A673 (cell line): ENCODE measurements around the gene HIBADH. TPM values are rescaled to one million over a fixed set of nuclear protein-coding genes. Genes with fewer than 3 reads are reported as not detected.

ENCODE experiments used
- BruUV-seq: library from RNA; stranded (reverse); fragments of 400-500 nt; replicated peaks from 2 replicates; lab custom pipeline; 2021; lab: Mats Ljungman, UMichigan
- CTCF ChIA-PET: fragments of 300-600 bp; sonication (Branson Sonifier 250); formaldehyde crosslinking; loops from one replicate; lab custom pipeline; 2022; ENCODE audit warnings: antibody characterized with exemption; lab: Charles Lee
- POLR2A ChIA-PET: fragments of 300-600 bp; sonication (Branson Sonifier 250); formaldehyde crosslinking; loops from one replicate; lab custom pipeline; 2022; ENCODE audit warnings: antibody characterized with exemption; ENCODE audit not compliant: low non-redundant PET; lab: Charles Lee
- DNase-seq: peaks from one replicate; pipeline ENCODE4 v3.0.0-alpha.2; 2015; ENCODE audit warnings: low spot score
- H3K27ac ChIP-seq: fragments of 200-600 bp; sonication (generic); 2 replicates; pipeline ENCODE4 v1.5.1; 2016; ENCODE audit warnings: mixed run types, low read depth, mild to moderate bottlenecking, mixed read lengths, antibody characterized with exemption, low read length; ENCODE audit not compliant: poor library complexity, severe bottlenecking
- H3K27me3 ChIP-seq: fragments of 200-600 bp; sonication (generic); replicated peaks from 2 replicates; pipeline ENCODE4 v1.6.1; 2017; ENCODE audit warnings: mixed run types, low read depth, mild to moderate bottlenecking, mixed read lengths, antibody characterized with exemption, low read length; ENCODE audit not compliant: insufficient read depth, poor library complexity
- H3K36me3 ChIP-seq: fragments of 200-600 bp; sonication (generic); 2 replicates; pipeline ENCODE4 v1.6.1; 2016; ENCODE audit warnings: mixed run types, mild to moderate bottlenecking, mixed read lengths, antibody characterized with exemption, low read length; ENCODE audit not compliant: insufficient read depth, poor library complexity, severe bottlenecking
- H3K4me1 ChIP-seq: fragments of 200-600 bp; sonication (generic); 2 replicates; pipeline ENCODE4 v1.6.1; 2017; ENCODE audit warnings: mixed run types, mild to moderate bottlenecking, mixed read lengths, antibody characterized with exemption, low read length; ENCODE audit not compliant: insufficient read depth, poor library complexity, severe bottlenecking
- H3K4me3 ChIP-seq: fragments of 200-600 bp; sonication (generic); 2 replicates; pipeline ENCODE4 v1.5.1; 2016; ENCODE audit warnings: low read depth, mixed run types, mild to moderate bottlenecking, mixed read lengths, low read length; ENCODE audit not compliant: poor library complexity, severe bottlenecking
- H3K9me3 ChIP-seq: fragments of 200-600 bp; sonication (generic); 2 replicates; pipeline ENCODE4 v1.6.1; 2016; ENCODE audit warnings: mixed run types, low read depth, mild to moderate bottlenecking, mixed read lengths, antibody characterized with exemption, low read length; ENCODE audit not compliant: poor library complexity, severe bottlenecking
- CTCF ChIP-seq: fragments of 300-800, 200-600 bp; sonication (generic); conservative IDR thresholded peaks from 2 replicates; pipeline ENCODE4 v1.5.1; 2017; ENCODE audit warnings: low read depth, mild to moderate bottlenecking, antibody characterized with exemption, low read length, moderate library complexity, mixed read lengths
- EZH2 ChIP-seq: fragments of 200-600 bp; sonication (generic); IDR thresholded peaks from 2 replicates; pipeline ENCODE4 v1.6.1; 2017; ENCODE audit warnings: borderline replicate concordance, low read depth, mild to moderate bottlenecking, mixed read lengths, antibody characterized with exemption, low read length; ENCODE audit not compliant: poor library complexity, severe bottlenecking
- intact Hi-C: fragments of 100-400 bp; cut with micrococcal nuclease; formaldehyde crosslinking; loops from one replicate; pipeline ENCODE4 v1.10.0; 2022; ENCODE audit not compliant: unreplicated experiment
- total RNA-seq: library from RNA; stranded (reverse); gene quantifications from 2 replicates; pipeline ENCODE4 v1.2.3, GENCODE V29; 2021

Gene HIBADH
- total RNA-seq, 1 experiment from 2014 or later, result 10.2 TPM

GRCh38 chr7:27636326-27637006 is 26.2 kb downstream of the HIBADH start:
- TF ChIP-seq EZH2 (no peak), CTCF (0 out of 2 replicates have a peak, but pooled peaks have one; percentile 20)
- BruUV-seq, result no TSS peak
- no peak overlapping the region for H3K27ac ChIP-seq

DNA sequence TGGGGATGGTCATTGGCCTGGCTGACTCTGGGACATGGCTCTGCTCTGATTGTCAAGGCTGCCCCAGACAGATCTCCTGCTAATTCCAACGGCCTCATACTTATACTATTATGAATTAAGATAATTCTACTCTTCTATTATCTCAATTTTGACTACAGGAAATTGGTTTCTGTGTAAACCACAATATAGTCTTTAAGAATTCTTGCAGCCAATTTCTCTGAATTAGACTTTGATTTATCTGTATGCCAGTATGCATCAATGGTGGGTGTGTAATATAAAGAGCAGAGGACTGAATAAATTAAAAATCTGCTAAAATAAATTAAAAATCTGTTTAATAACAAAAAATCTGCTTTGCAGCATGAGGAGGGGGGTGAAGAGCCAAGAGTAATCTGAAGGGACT is 27.0 kb downstream of the HIBADH start:
- H3K27ac ChIP-seq, result no peak overlapping the region

More at GRCh38 chr7:27636326-27637006, 26.2 kb downstream of the HIBADH start:
- POLR2A ChIA-PET, result no interaction called here
- H3K4me1 ChIP-seq, result peaks cover 7% of the 10 kb centered on the region
- intact Hi-C loops, result no loop called here
- CTCF ChIA-PET, result no interaction called here
- no peaks in the 10 kb centered on the region for H3K27me3 ChIP-seq
- no peak overlapping the region for H3K4me3 ChIP-seq
- H3K36me3 ChIP-seq, result no peaks in the 10 kb centered on the region
- H3K9me3 ChIP-seq, result no peaks in the 10 kb centered on the region
- DNase-seq, result peak; percentile 19

DNA sequence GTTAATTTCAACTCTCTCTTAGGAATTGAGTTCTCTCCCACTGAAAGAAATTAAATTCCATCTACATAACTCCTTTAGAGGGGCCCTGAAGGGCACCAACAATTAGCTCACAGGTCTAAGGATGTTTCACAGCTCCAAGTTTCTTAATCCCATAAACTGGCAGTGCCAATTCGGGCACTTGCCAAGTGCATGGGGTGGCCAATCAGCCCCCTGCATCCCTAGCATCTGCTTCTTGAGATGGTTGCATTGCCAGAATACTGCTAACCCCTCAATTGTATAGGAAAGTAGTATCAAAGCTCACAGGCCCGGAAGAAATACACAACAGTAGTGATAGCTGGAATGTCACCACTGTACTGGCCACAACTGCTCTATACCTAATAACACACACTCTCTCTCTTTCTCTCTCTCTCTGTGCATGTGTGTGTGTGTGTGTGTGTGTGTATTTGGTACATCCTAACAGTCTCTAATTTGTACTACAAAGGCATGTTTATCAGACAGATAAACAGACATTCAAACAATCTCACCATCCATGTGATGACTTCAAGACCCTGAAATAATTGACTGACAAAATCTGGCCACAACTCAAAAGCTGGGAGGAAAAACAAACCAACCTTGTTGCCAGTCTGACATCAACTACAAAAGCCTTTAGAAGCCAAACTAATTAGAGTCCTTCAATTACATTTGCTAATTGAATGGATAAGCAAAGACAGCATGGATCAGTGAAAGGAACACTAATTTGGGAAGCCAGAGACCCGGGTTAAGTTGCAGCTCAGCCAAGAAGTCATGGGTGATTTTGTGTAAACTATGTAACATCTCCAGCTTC is 27.8 kb downstream of the HIBADH start:
- Histone ChIP-seq H3K36me3 (no peaks in the 10 kb centered on the region), H3K27me3 (no peaks in the 10 kb centered on the region), H3K4me3 (no peak overlapping the region), H3K4me1 (peaks cover 7% of the 10 kb centered on the region), H3K9me3 (no peaks in the 10 kb centered on the region), H3K27ac (no peak overlapping the region)
- no TSS peak for BruUV-seq
- intact Hi-C loops, result no loop called here
- TF ChIP-seq CTCF (no peak), EZH2 (no peak)
- ChIA-PET CTCF (no interaction called here), POLR2A (no interaction called here)
- DNase-seq, result no peak

More for the DNA sequence above, 27.0 kb downstream of the HIBADH start:
- H3K36me3 ChIP-seq, result no peaks in the 10 kb centered on the region
- CTCF ChIA-PET, result no interaction called here
- no peaks in the 10 kb centered on the region for H3K27me3 ChIP-seq
- no peak overlapping the region for H3K4me3 ChIP-seq
- H3K4me1 ChIP-seq, result peaks cover 7% of the 10 kb centered on the region
- no peak for DNase-seq
- intact Hi-C loops, result no loop called here
- POLR2A ChIA-PET, result no interaction called here
- no TSS peak for BruUV-seq
- no peak for TF ChIP-seq EZH2
- TF ChIP-seq CTCF, result no peak
- H3K9me3 ChIP-seq, result no peaks in the 10 kb centered on the region
